Prostate gland (tissue), 2 donors: Measurements from ENCODE around the gene MALAT1. TPM values are rescaled to one million over a fixed set of nuclear protein-coding genes. Genes with fewer than 3 reads are reported as not detected.
A peak's percentile ranks its signal among the peaks of the same experiment; 100 is the strongest.

Experiments
- DNase-seq: peaks from one replicate; pipeline ENCODE4 v3.0.0-alpha.2; 2019; ENCODE audit warnings: low spot score
- H3K27ac ChIP-seq, 2 donors: fragments of 200-600 bp; sonication (generic); 2 replicates each; pipeline ENCODE4 v1.5.1; 2017 to 2019
- H3K27me3 ChIP-seq: fragments of 200-600 bp; sonication (generic); replicated peaks from 2 replicates; pipeline ENCODE4 v1.5.1; 2019; ENCODE audit not compliant: insufficient read depth
- H3K36me3 ChIP-seq, 2 donors: fragments of 200-600 bp; sonication (generic); 1 replicate in 1 of 2; 2 replicates in 1 of 2; pipeline versions ENCODE4 v1.5.1 to v1.8.1; 2017 to 2019
- H3K4me1 ChIP-seq: fragments of 200-600 bp; sonication (generic); replicated peaks from 2 replicates; pipeline ENCODE4 v1.5.1; 2019
- H3K4me3 ChIP-seq, 2 donors: fragments of 200-600 bp; sonication (generic); 2 replicates each; pipeline ENCODE4 v1.5.1; 2017 to 2019
- H3K9me3 ChIP-seq: fragments of 200-600 bp; sonication (generic); 2 replicates; pipeline ENCODE4 v1.5.1; 2017
- POLR2A ChIP-seq: fragments of 450-650 bp; IDR thresholded peaks from one replicate; pipeline ENCODE4 v1.6.1; 2016; ENCODE audit warnings: antibody characterized with exemption, mild to moderate bottlenecking
- POLR2AphosphoS5 ChIP-seq: sonication (generic); formaldehyde crosslinking; IDR thresholded peaks from one replicate; pipeline ENCODE4 v1.6.1; 2017; ENCODE audit warnings: antibody characterized with exemption
- WGBS: methylation state at CpG from one replicate; pipeline ENCODE4 v1.1.5; 2018; 5-methylcytosine and 5-hydroxymethylcytosine counted together
- intact Hi-C: fragments of 100-400 bp; cut with DNase I; formaldehyde crosslinking; loops from one replicate; pipeline ENCODE4 v1.14.2; 2022
- total RNA-seq, 2 donors: library from RNA; depleted of rRNA; stranded (reverse); fragments of >200 nt; gene quantifications; one replicate each; pipeline ENCODE4 v1.1.0, GENCODE V29; 2016
- TF ChIP-seq, protein P1 (sequence below), 4 experiments: fragments of 200-600 bp in 2 of 4; fragments of 450-650 bp in 2 of 4; sonication (generic) in 2 of 4; IDR thresholded peaks; 1 replicate in 3 of 4; 2 replicates in 1 of 4; pipeline ENCODE4 v1.5.1; 2016 to 2019; ENCODE audit warnings: antibody characterized with exemption in 4 of 4, mild to moderate bottlenecking in 2 of 4, moderate library complexity in 2 of 4

Gene MALAT1
- total RNA-seq, 2 donors from 2014 or later, result 5,964 to 9,097 TPM

GRCh38 chr11:65548395-65548794 lies 49.5 kb downstream of the MALAT1 start:
- intact Hi-C loops, result no loop called here
- no peaks in the 10 kb centered on the region for H3K27me3 ChIP-seq
- WGBS, result 88% methylated on average over 3 of the region's 3 CpGs

GRCh38 chr11:65549096-65549495 lies 50.3 kb downstream of the MALAT1 start:
- H3K27me3 ChIP-seq, result no peaks in the 10 kb centered on the region
- intact Hi-C loops, result no loop called here
- WGBS, result 96% methylated on average over 3 of the region's 3 CpGs
- no peaks in the 10 kb centered on the region for H3K4me1 ChIP-seq
- no peaks in the 10 kb centered on the region for H3K36me3 ChIP-seq
- no peaks in the 10 kb centered on the region for H3K9me3 ChIP-seq
- DNase-seq, result no peak
- no peak overlapping the region for H3K4me3 ChIP-seq
- no peak overlapping the region for H3K27ac ChIP-seq
- TF ChIP-seq, protein P1, sequence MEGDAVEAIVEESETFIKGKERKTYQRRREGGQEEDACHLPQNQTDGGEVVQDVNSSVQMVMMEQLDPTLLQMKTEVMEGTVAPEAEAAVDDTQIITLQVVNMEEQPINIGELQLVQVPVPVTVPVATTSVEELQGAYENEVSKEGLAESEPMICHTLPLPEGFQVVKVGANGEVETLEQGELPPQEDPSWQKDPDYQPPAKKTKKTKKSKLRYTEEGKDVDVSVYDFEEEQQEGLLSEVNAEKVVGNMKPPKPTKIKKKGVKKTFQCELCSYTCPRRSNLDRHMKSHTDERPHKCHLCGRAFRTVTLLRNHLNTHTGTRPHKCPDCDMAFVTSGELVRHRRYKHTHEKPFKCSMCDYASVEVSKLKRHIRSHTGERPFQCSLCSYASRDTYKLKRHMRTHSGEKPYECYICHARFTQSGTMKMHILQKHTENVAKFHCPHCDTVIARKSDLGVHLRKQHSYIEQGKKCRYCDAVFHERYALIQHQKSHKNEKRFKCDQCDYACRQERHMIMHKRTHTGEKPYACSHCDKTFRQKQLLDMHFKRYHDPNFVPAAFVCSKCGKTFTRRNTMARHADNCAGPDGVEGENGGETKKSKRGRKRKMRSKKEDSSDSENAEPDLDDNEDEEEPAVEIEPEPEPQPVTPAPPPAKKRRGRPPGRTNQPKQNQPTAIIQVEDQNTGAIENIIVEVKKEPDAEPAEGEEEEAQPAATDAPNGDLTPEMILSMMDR (IDR thresholded peaks at IDR 0.05), result no peak

More at GRCh38 chr11:65548395-65548794, 49.5 kb downstream of the MALAT1 start:
- Histone ChIP-seq H3K4me1 (no peaks in the 10 kb centered on the region), H3K9me3 (no peaks in the 10 kb centered on the region), H3K36me3 (no peaks in the 10 kb centered on the region), H3K27ac (no peak overlapping the region), H3K4me3 (no peak overlapping the region)
- TF ChIP-seq POLR2AphosphoS5 (no peak), POLR2A (no peak)
- TF ChIP-seq, protein P1 (IDR thresholded peaks at IDR 0.05), result no peak
- no peak for DNase-seq

- Histone ChIP-seq H3K27ac (no peak overlapping the region), H3K9me3 (no peaks in the 10 kb centered on the region), H3K27me3 (no peaks in the 10 kb centered on the region), H3K4me1 (peaks cover 3% of the 10 kb centered on the region), H3K4me3 (no peak overlapping the region), H3K36me3 (no peaks in the 10 kb centered on the region)
- WGBS, result 66% methylated on average over 12 of the region's 17 CpGs
- intact Hi-C loops, result no loop called here
- no peak for DNase-seq
- no peak for TF ChIP-seq POLR2A
- TF ChIP-seq, protein P1 (IDR thresholded peaks at IDR 0.05), result peak in 2 of 4 experiments; percentile 44 to 55
Observed at GRCh38 chr11:65551572-65552387, 52.9 kb downstream of the MALAT1 start.

DNA sequence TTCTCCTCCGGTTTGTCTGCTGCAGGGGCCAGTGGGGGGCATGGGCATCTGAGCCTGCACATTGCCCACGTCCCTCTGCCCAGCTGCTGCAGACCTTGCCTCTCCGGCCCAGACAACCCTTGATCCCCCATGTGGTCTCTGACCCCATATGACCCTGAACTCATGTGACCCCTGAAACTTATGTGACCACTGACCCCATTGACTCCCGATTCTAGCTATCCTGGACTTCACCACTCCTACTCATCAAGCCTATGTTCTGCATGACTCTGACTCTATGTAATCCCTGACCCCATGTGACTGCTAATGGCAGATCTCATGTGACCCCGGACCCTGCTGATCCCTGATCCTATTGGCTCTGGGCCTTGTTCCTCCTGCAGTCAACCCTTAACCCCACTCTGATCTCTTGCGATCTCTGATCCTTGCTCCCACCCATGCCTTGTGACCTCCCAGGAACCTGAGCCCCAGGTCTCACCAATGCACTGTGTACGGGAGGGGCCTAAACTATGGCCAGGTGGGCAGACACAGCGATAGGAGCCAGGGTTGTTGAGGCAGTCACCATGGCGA lies 53.6 kb downstream of the MALAT1 start:
- H3K4me3 ChIP-seq, result no peak overlapping the region
- no peaks in the 10 kb centered on the region for H3K9me3 ChIP-seq
- 82% methylated on average over 9 of the region's 9 CpGs for WGBS
- no peaks in the 10 kb centered on the region for H3K27me3 ChIP-seq
- no peak overlapping the region for H3K27ac ChIP-seq
- H3K36me3 ChIP-seq, result no peaks in the 10 kb centered on the region
- TF ChIP-seq POLR2A (no peak), POLR2AphosphoS5 (no peak)
- TF ChIP-seq, protein P1 (IDR thresholded peaks at IDR 0.05), result no peak
- H3K4me1 ChIP-seq, result peaks cover 5% of the 10 kb centered on the region
- intact Hi-C loops, result no loop called here
- no peak for DNase-seq
